GM19328 (cell line): ENCODE measurements around the gene SPATC1L.

Source experiments
- ATAC-seq: cut with Tn5 transposase; IDR thresholded peaks from one replicate; pipeline ENCODE4 v1.9.1; 2021; ENCODE audit warnings: mild to moderate bottlenecking, moderate library complexity; ENCODE audit not compliant: unreplicated experiment

SPATC1L gene

GRCh38 chr21:46111857-46112724 is 72.2 kb downstream of the SPATC1L start:
- ATAC-seq = no peak

- ATAC-seq = no peak
Observed at GRCh38 chr21:46111193-46111571, 73.1 kb downstream of the SPATC1L start.
